Muscle layer of colon (tissue), 2 donors: ENCODE data around the gene NOTCH1.
A peak's percentile ranks its signal among the peaks of the same experiment; 100 is the strongest.

Experiments used
- H3K27ac ChIP-seq: one replicate; pipeline ENCODE4 v1.7.0; 2013; ENCODE audit warnings: low read depth, mild to moderate bottlenecking, low read length, moderate library complexity
- H3K27me3 ChIP-seq, 2 donors: one replicate each; pipeline ENCODE4 v1.7.0; 2013; ENCODE audit warnings: low read length in 2 of 2, mild to moderate bottlenecking in 2 of 2; ENCODE audit not compliant: insufficient read depth in 2 of 2, control insufficient read depth in 1 of 2
- H3K36me3 ChIP-seq: one replicate; pipeline ENCODE4 v1.7.0; 2013; ENCODE audit warnings: mild to moderate bottlenecking, low read length; ENCODE audit not compliant: insufficient read depth
- H3K4me1 ChIP-seq: one replicate; pipeline ENCODE4 v1.7.0; 2013; ENCODE audit warnings: mild to moderate bottlenecking, low read length; ENCODE audit not compliant: insufficient read depth
- H3K4me3 ChIP-seq, 2 donors: one replicate each; pipeline ENCODE4 v1.7.0; 2013; ENCODE audit warnings: low read length in 2 of 2, low read depth in 1 of 2, mild to moderate bottlenecking in 1 of 2, moderate library complexity in 1 of 2
- H3K9ac ChIP-seq: one replicate; pipeline ENCODE4 v1.7.0; 2013; ENCODE audit warnings: low read length
- H3K9me3 ChIP-seq: one replicate; pipeline ENCODE4 v1.7.0; 2013; ENCODE audit warnings: mild to moderate bottlenecking, low read length
- donor health status: abdominal sarcoma.
- donor health status: Adenocarcinoma of cecum.

Gene NOTCH1

DNA sequence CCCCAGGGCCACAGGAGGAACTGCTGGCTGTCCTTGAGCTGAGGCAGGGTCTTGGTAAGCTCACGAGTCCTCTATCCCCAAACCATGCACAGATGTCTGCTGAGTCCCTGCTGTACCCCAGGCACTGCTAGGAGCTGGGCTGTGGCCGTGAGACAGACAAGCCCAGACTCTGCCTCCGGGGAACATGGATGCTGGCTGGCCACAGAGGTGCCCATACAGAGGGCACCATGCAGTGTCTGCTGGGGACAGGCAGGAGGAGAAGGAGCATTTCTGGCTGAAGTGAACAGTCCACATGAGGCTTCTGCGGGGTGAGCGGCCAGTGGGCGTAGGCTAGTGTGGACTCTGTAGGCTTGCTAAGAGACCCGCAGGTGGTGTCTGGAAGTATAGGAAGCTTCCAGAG, 58.2 kb downstream of the NOTCH1 start:
- H3K9ac ChIP-seq = no peak overlapping the region
- H3K4me3 ChIP-seq = no peak overlapping the region
- peaks cover 3% of the 10 kb centered on the region for H3K4me1 ChIP-seq
- H3K27me3 ChIP-seq = no peaks in the 10 kb centered on the region
- no peaks in the 10 kb centered on the region for H3K9me3 ChIP-seq
- H3K36me3 ChIP-seq = no peaks in the 10 kb centered on the region
- H3K27ac ChIP-seq = no peak overlapping the region

GRCh38 chr9:136486823-136487620, 58.8 kb downstream of the NOTCH1 start:
- Histone ChIP-seq H3K9ac (no peak overlapping the region), H3K9me3 (no peaks in the 10 kb centered on the region), H3K27ac (no peak overlapping the region), H3K36me3 (no peaks in the 10 kb centered on the region), H3K27me3 (no peaks in the 10 kb centered on the region), H3K4me3 (no peak overlapping the region), H3K4me1 (peaks cover 4% of the 10 kb centered on the region)

DNA sequence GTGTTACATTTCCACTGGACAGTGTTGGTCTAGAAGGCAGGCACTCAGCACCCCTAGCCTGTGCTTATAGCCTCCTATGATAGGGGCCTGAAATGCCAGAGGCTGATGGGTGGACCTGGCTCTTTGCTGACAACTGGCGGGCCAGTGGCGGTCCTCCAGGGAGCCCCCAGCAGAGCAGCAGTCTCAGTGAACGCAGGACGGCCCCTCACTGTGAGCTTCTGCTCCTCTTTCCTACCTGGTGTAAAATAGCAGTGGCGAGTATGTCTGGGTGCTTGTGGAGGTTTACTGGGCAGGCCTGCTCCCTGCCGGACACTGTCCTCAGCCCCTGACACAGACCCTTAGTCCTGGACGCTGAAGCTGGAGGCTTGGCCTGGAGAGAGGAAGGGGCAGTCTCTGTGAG, 59.7 kb downstream of the NOTCH1 start:
- H3K27me3 ChIP-seq = no peaks in the 10 kb centered on the region
- no peak overlapping the region for H3K27ac ChIP-seq
- peaks cover 12% of the 10 kb centered on the region for H3K4me1 ChIP-seq
- H3K9me3 ChIP-seq = no peaks in the 10 kb centered on the region
- H3K4me3 ChIP-seq = no peak overlapping the region
- no peak overlapping the region for H3K9ac ChIP-seq
- H3K36me3 ChIP-seq = no peaks in the 10 kb centered on the region

DNA sequence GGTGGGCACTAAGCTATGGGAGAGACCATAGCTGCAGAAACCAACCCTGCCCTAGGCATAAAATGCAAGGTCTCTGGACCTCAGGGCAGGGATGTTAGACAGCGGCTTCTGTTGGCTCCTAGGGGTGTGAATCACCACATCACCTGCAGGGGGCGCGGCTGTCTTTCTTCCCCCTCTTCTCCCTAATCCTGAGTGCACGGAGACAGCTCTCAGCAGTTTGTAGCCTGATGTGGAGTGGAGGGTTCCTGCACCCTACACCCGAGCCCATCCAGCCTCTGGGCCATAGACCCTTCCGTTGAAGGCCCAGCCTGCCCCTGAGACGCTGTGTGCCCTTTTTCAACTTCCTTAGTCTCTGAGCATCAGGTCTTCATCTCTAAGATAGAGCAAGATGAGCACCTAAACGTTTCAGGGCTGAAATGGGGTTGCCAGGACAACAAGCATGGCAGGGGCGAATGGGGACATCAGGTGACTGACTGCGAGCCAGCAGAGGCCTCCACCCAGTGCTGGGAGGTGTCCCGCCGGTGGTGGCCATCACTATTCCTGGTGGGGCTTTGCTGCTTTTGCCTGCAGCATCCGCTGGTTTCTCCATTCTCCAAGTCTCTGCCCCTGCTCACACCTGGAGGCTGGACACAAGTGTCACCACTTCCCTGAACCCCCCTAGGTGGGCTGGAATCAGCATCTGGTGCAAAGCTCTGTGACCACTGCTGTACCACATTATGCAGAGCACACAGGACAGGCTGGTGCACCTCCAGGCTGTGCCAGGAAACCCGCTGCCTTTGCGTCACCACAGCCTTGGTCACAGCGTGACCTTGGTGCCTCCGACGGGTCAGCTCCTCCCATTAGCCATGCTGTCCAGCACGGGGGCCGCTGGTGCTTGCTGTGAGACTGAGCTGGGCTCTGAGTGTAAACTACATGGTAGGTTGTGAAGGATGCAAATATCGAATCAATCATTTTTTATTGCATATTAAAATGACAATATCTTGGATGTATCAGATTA, 60.5 kb downstream of the NOTCH1 start:
- Histone ChIP-seq H3K36me3 (no peaks in the 10 kb centered on the region), H3K4me1 (peaks cover 12% of the 10 kb centered on the region), H3K9ac (no peak overlapping the region), H3K27ac (no peak overlapping the region), H3K4me3 (no peak overlapping the region), H3K27me3 (no peaks in the 10 kb centered on the region), H3K9me3 (no peaks in the 10 kb centered on the region)

GRCh38 chr9:136484153-136485048, 61.4 kb downstream of the NOTCH1 start:
- Histone ChIP-seq H3K36me3 (no peaks in the 10 kb centered on the region), H3K27me3 (no peaks in the 10 kb centered on the region), H3K4me3 (peak overlapping the region; percentile 49 to 56), H3K4me1 (peaks cover 12% of the 10 kb centered on the region), H3K27ac (peak overlapping the region; percentile 97), H3K9me3 (no peaks in the 10 kb centered on the region), H3K9ac (no peak overlapping the region)

DNA sequence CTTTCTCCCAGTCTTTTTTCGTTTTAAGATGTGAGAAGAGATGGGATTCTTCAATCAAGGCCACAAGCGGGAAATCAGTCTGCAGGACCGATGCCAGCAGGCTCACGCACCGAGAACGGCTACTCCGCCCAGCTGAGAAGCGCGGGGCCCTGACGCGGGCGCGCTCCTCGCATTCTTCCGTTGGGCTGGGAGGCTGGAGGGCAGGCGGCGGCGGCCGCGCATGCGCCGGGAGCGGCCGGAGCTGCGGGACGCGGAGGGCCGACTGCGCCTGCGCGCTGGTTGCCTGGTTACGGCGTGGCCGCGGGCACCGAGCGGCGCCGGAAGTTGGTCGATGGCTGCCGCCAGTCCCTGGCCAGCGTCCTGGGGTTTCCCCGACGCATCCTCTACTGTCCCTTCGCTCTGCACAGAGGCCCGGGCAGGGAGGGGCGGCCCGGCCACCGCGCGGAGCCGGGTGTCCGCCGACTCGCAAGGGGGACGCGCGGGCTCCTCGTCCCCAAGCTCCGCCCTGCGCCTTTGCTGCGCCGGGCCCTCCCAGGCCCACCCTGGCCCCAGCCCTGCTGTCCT, 62.2 kb downstream of the NOTCH1 start:
- Histone ChIP-seq H3K27ac (peak overlapping the region; percentile 97), H3K4me1 (peaks cover 12% of the 10 kb centered on the region), H3K36me3 (no peaks in the 10 kb centered on the region), H3K9me3 (no peaks in the 10 kb centered on the region), H3K4me3 (peak overlapping the region; percentile 49 to 56), H3K9ac (no peak overlapping the region), H3K27me3 (no peaks in the 10 kb centered on the region)

- Histone ChIP-seq H3K9me3 (no peaks in the 10 kb centered on the region), H3K4me3 (peak within 1 kb of the TSS; percentile 73 to 88), H3K27ac (peak within 1 kb of the TSS; percentile 97), H3K9ac (peak within 1 kb of the TSS; percentile 75), H3K27me3 (no peaks in the 10 kb centered on the region), H3K4me1 (peaks cover 12% of the 10 kb centered on the region), H3K36me3 (no peaks in the 10 kb centered on the region)
These were observed 62.9 kb downstream of the NOTCH1 start, which contains the start of gene SEC16A for GRCh38 chr9:136482793-136483588. TSS of gene SEC16A (minus strand) at chr9:136483040. CDS start at chr9:136477615, 5,425 bp downstream.

GRCh38 chr9:136482046-136482792, 63.6 kb downstream of the NOTCH1 start:
- peak overlapping the region; percentile 73 to 88 for H3K4me3 ChIP-seq
- H3K9me3 ChIP-seq = no peaks in the 10 kb centered on the region
- H3K9ac ChIP-seq = peak overlapping the region; percentile 75
- peaks cover 3% of the 10 kb centered on the region for H3K36me3 ChIP-seq
- H3K27me3 ChIP-seq = no peaks in the 10 kb centered on the region
- peaks cover 12% of the 10 kb centered on the region for H3K4me1 ChIP-seq
- peak overlapping the region; percentile 96 for H3K27ac ChIP-seq

GRCh38 chr9:136481558-136481957, 64.3 kb downstream of the NOTCH1 start:
- H3K9ac ChIP-seq = peak overlapping the region; percentile 75
- peaks cover 9% of the 10 kb centered on the region for H3K36me3 ChIP-seq
- no peaks in the 10 kb centered on the region for H3K27me3 ChIP-seq
- H3K27ac ChIP-seq = no peak overlapping the region
- no peaks in the 10 kb centered on the region for H3K9me3 ChIP-seq
- H3K4me3 ChIP-seq = peak overlapping the region; percentile 73 to 88
- H3K4me1 ChIP-seq = peaks cover 12% of the 10 kb centered on the region
